ENCODE results near the gene ARID3A. TPM values are rescaled to one million over a fixed set of nuclear protein-coding genes. Genes with fewer than 3 reads are reported as not detected.
A peak's percentile ranks its signal among the peaks of the same experiment; 100 is the strongest.

The ARID3A gene
- total RNA-seq, 1 donor from 2014 or later = 149 TPM

GRCh38 chr19:937259-937694 lies 11.4 kb downstream of the ARID3A start:
- Mint-ChIP-seq H3K4me3 (ENCODE audit: low read depth) (no peak overlapping the region), H3K27me3 (no peaks in the 10 kb centered on the region), H3K27ac (peak overlapping the region; percentile 69), H3K36me3 (ENCODE audit: insufficient read depth) (peaks cover 29% of the 10 kb centered on the region), H3K9me3 (ENCODE audit: low read depth) (no peaks in the 10 kb centered on the region), H3K4me1 (ENCODE audit: low read depth) (peaks cover 12% of the 10 kb centered on the region)
- no peak for TF ChIP-seq CTCF (IDR thresholded peaks at IDR 0.05; ENCODE audit: unreplicated experiment)
- DNase-seq (ENCODE audit: low spot score, unreplicated experiment) = no peak

- no peaks in the 10 kb centered on the region for H3K9me3 Mint-ChIP-seq (ENCODE audit: low read depth)
- peak overlapping the region; percentile 54 for H3K27ac Mint-ChIP-seq
- DNase-seq (ENCODE audit: low spot score, unreplicated experiment) = no peak
- no peak for TF ChIP-seq CTCF (IDR thresholded peaks at IDR 0.05; ENCODE audit: unreplicated experiment)
- peaks cover 11% of the 10 kb centered on the region for H3K4me1 Mint-ChIP-seq (ENCODE audit: low read depth)
- peaks cover 36% of the 10 kb centered on the region for H3K36me3 Mint-ChIP-seq (ENCODE audit: insufficient read depth)
- H3K27me3 Mint-ChIP-seq = no peaks in the 10 kb centered on the region
- H3K4me3 Mint-ChIP-seq (ENCODE audit: low read depth) = no peak overlapping the region
Observed at GRCh38 chr19:938233-938923, 12.5 kb downstream of the ARID3A start.

GRCh38 chr19:939439-939838 lies 13.6 kb downstream of the ARID3A start:
- no peak for TF ChIP-seq CTCF (IDR thresholded peaks at IDR 0.05; ENCODE audit: unreplicated experiment)
- Mint-ChIP-seq H3K27me3 (no peaks in the 10 kb centered on the region), H3K9me3 (ENCODE audit: low read depth) (no peaks in the 10 kb centered on the region), H3K4me1 (ENCODE audit: low read depth) (peaks cover 11% of the 10 kb centered on the region), H3K36me3 (ENCODE audit: insufficient read depth) (peaks cover 37% of the 10 kb centered on the region), H3K27ac (peak overlapping the region; percentile 95), H3K4me3 (ENCODE audit: low read depth) (no peak overlapping the region)
- DNase-seq (ENCODE audit: low spot score, unreplicated experiment) = no peak

- DNase-seq (ENCODE audit: low spot score, unreplicated experiment) = no peak
- H3K4me3 Mint-ChIP-seq (ENCODE audit: low read depth) = no peak overlapping the region
- H3K27ac Mint-ChIP-seq = peak overlapping the region; percentile 95
- TF ChIP-seq CTCF (IDR thresholded peaks at IDR 0.05; ENCODE audit: unreplicated experiment) = no peak
- H3K9me3 Mint-ChIP-seq (ENCODE audit: low read depth) = no peaks in the 10 kb centered on the region
- H3K36me3 Mint-ChIP-seq (ENCODE audit: insufficient read depth) = peaks cover 37% of the 10 kb centered on the region
- peaks cover 11% of the 10 kb centered on the region for H3K4me1 Mint-ChIP-seq (ENCODE audit: low read depth)
- H3K27me3 Mint-ChIP-seq = no peaks in the 10 kb centered on the region
Observed at GRCh38 chr19:939922-940321, 14.1 kb downstream of the ARID3A start.

GRCh38 chr19:940591-941291 lies 14.9 kb downstream of the ARID3A start:
- H3K9me3 Mint-ChIP-seq (ENCODE audit: low read depth) = no peaks in the 10 kb centered on the region
- peaks cover 11% of the 10 kb centered on the region for H3K4me1 Mint-ChIP-seq (ENCODE audit: low read depth)
- DNase-seq (ENCODE audit: low spot score, unreplicated experiment) = no peak
- TF ChIP-seq CTCF (IDR thresholded peaks at IDR 0.05; ENCODE audit: unreplicated experiment) = no peak
- no peak overlapping the region for H3K4me3 Mint-ChIP-seq (ENCODE audit: low read depth)
- H3K36me3 Mint-ChIP-seq (ENCODE audit: insufficient read depth) = peaks cover 36% of the 10 kb centered on the region
- H3K27me3 Mint-ChIP-seq = no peaks in the 10 kb centered on the region
- peak overlapping the region; percentile 95 for H3K27ac Mint-ChIP-seq
